ENCODE measurements around the gene SCRG1.

SCRG1 gene

GRCh38 chr4:173436771-173437265 lies 37.9 kb upstream of the SCRG1 start:
- no peak overlapping the region for H3K27ac ChIP-seq
- ChIA-PET CTCF (no interaction called here), POLR2A (ENCODE audit: low non-redundant PET) (no interaction called here)
- no peak for DNase-seq (ENCODE audit: low spot score)
- no peak for TF ChIP-seq CTCF (conservative IDR thresholded peaks at IDR 0.05; ENCODE audit: low read depth)

- ChIA-PET POLR2A (ENCODE audit: low non-redundant PET) (no interaction called here), CTCF (no interaction called here)
- no peak for DNase-seq (ENCODE audit: low spot score)
- H3K27ac ChIP-seq, result no peak overlapping the region
- no peak for TF ChIP-seq CTCF (conservative IDR thresholded peaks at IDR 0.05; ENCODE audit: low read depth)
These were observed 37.2 kb upstream of the SCRG1 start for GRCh38 chr4:173436149-173436579.

GRCh38 chr4:173434231-173434630 lies 35.3 kb upstream of the SCRG1 start:
- DNase-seq (ENCODE audit: low spot score), result no peak
- CTCF ChIA-PET, result no interaction called here
- no peak for TF ChIP-seq CTCF (conservative IDR thresholded peaks at IDR 0.05; ENCODE audit: low read depth)
- no peak overlapping the region for H3K27ac ChIP-seq
- POLR2A ChIA-PET (ENCODE audit: low non-redundant PET), result no interaction called here

GRCh38 chr4:173433447-173433846 lies 34.5 kb upstream of the SCRG1 start:
- POLR2A ChIA-PET (ENCODE audit: low non-redundant PET), result no interaction called here
- CTCF ChIA-PET, result interaction anchor here (0.6 kb wide), 1 partner anchor 10 kb away, joined by 3 read pairs; no protein-coding TSS in a partner anchor
- DNase-seq (ENCODE audit: low spot score), result no peak
- no peak for TF ChIP-seq CTCF (conservative IDR thresholded peaks at IDR 0.05; ENCODE audit: low read depth)
- no peak overlapping the region for H3K27ac ChIP-seq

- TF ChIP-seq CTCF (conservative IDR thresholded peaks at IDR 0.05; ENCODE audit: low read depth), result no peak
- CTCF ChIA-PET, result no interaction called here
- POLR2A ChIA-PET (ENCODE audit: low non-redundant PET), result no interaction called here
- no peak for DNase-seq (ENCODE audit: low spot score)
- no peak overlapping the region for H3K27ac ChIP-seq
These were observed 33.5 kb upstream of the SCRG1 start for GRCh38 chr4:173432430-173432829.

GRCh38 chr4:173426064-173426463 lies 27.1 kb upstream of the SCRG1 start:
- DNase-seq (ENCODE audit: low spot score), result no peak
- POLR2A ChIA-PET (ENCODE audit: low non-redundant PET), result no interaction called here
- no peak for TF ChIP-seq CTCF (conservative IDR thresholded peaks at IDR 0.05; ENCODE audit: low read depth)
- H3K27ac ChIP-seq, result no peak overlapping the region
- CTCF ChIA-PET, result interaction anchor here (0.7 kb wide), 1 partner anchor 76 kb away, joined by 3 read pairs; no protein-coding TSS in a partner anchor

Measured in RWPE1 (cell line).